Measurements from ENCODE around the gene ZNF681. TPM values are rescaled to one million over a fixed set of nuclear protein-coding genes. Genes with fewer than 3 reads are reported as not detected.

The ZNF681 gene
- total RNA-seq, 1 experiment from 2014 or later: 8.1 TPM

- H4K20me1 ChIP-seq (ENCODE audit: insufficient read depth, low read depth, low read length): no peaks in the 10 kb centered on the region
- no peak overlapping the region for H2AFZ ChIP-seq (ENCODE audit: low read length)
- no peak overlapping the region for H3K4me2 ChIP-seq (ENCODE audit: low read depth, low read length, poor library complexity, severe bottlenecking)
- DNase-seq: no peak
- no peak overlapping the region for H3K9ac ChIP-seq (ENCODE audit: low read length)
- H3K4me1 ChIP-seq (ENCODE audit: low read length): no peaks in the 10 kb centered on the region
- H3K4me3 ChIP-seq (ENCODE audit: low read length): no peak overlapping the region
- H3K9me3 ChIP-seq (ENCODE audit: low read length): 0 out of 2 replicates have a peak, but pooled peaks cover 4% of the 10 kb centered on the region
- H3K9me2 ChIP-seq (replicated peaks; ENCODE audit: insufficient read depth, low read length): no peaks in the 10 kb centered on the region
- no peaks in the 10 kb centered on the region for H3K27me3 ChIP-seq (ENCODE audit: low read length)
- peaks cover 22% of the 10 kb centered on the region for H3K36me3 ChIP-seq (ENCODE audit: insufficient read depth, low read length)
- H3K79me2 ChIP-seq (ENCODE audit: low read length): peaks cover 49% of the 10 kb centered on the region
- H3K27ac ChIP-seq (ENCODE audit: low read length): no peak overlapping the region
These were observed 34.1 kb upstream of the ZNF681 start for GRCh38 chr19:23792784-23793183.

GRCh38 chr19:23790641-23791488 is 32.2 kb upstream of the ZNF681 start:
- H4K20me1 ChIP-seq (ENCODE audit: insufficient read depth, low read depth, low read length): no peaks in the 10 kb centered on the region
- no peaks in the 10 kb centered on the region for H3K9me2 ChIP-seq (replicated peaks; ENCODE audit: insufficient read depth, low read length)
- no peaks in the 10 kb centered on the region for H3K4me1 ChIP-seq (ENCODE audit: low read length)
- H3K79me2 ChIP-seq (ENCODE audit: low read length): peaks cover 36% of the 10 kb centered on the region; the same call in 1 of the 2 replicates
- no peak overlapping the region for H3K4me3 ChIP-seq (ENCODE audit: low read length)
- no peak overlapping the region for H2AFZ ChIP-seq (ENCODE audit: low read length)
- DNase-seq: no peak
- H3K4me2 ChIP-seq (ENCODE audit: low read depth, low read length, poor library complexity, severe bottlenecking): no peak overlapping the region
- H3K27me3 ChIP-seq (ENCODE audit: low read length): no peaks in the 10 kb centered on the region
- no peak overlapping the region for H3K9ac ChIP-seq (ENCODE audit: low read length)
- H3K27ac ChIP-seq (ENCODE audit: low read length): no peak overlapping the region
- H3K9me3 ChIP-seq (ENCODE audit: low read length): no peaks in the 10 kb centered on the region
- peaks cover 31% of the 10 kb centered on the region for H3K36me3 ChIP-seq (ENCODE audit: insufficient read depth, low read length)

- Histone ChIP-seq H3K4me2 (ENCODE audit: low read depth, low read length, poor library complexity, severe bottlenecking) (no peak overlapping the region), H3K9ac (ENCODE audit: low read length) (no peak overlapping the region), H3K9me3 (ENCODE audit: low read length) (no peaks in the 10 kb centered on the region), H3K36me3 (ENCODE audit: insufficient read depth, low read length) (peaks cover 42% of the 10 kb centered on the region), H3K4me1 (ENCODE audit: low read length) (no peaks in the 10 kb centered on the region), H3K27me3 (ENCODE audit: low read length) (no peaks in the 10 kb centered on the region), H3K4me3 (ENCODE audit: low read length) (no peak overlapping the region), H4K20me1 (ENCODE audit: insufficient read depth, low read depth, low read length) (no peaks in the 10 kb centered on the region), H3K9me2 (replicated peaks; ENCODE audit: insufficient read depth, low read length) (no peaks in the 10 kb centered on the region), H3K27ac (ENCODE audit: low read length) (no peak overlapping the region), H2AFZ (ENCODE audit: low read length) (no peak overlapping the region), H3K79me2 (ENCODE audit: low read length) (peaks cover 29% of the 10 kb centered on the region; the same call in 1 of the 2 replicates)
- no peak for DNase-seq
These were observed 30.6 kb upstream of the ZNF681 start for GRCh38 chr19:23789246-23789645.

- Histone ChIP-seq H3K27ac (ENCODE audit: low read length) (no peak overlapping the region), H2AFZ (ENCODE audit: low read length) (no peak overlapping the region), H3K79me2 (ENCODE audit: low read length) (peaks cover 28% of the 10 kb centered on the region; the same call in 1 of the 2 replicates), H3K9me3 (ENCODE audit: low read length) (no peaks in the 10 kb centered on the region), H3K9ac (ENCODE audit: low read length) (no peak overlapping the region), H3K9me2 (replicated peaks; ENCODE audit: insufficient read depth, low read length) (no peaks in the 10 kb centered on the region), H3K27me3 (ENCODE audit: low read length) (no peaks in the 10 kb centered on the region), H3K36me3 (ENCODE audit: insufficient read depth, low read length) (peaks cover 49% of the 10 kb centered on the region), H3K4me1 (ENCODE audit: low read length) (no peaks in the 10 kb centered on the region), H3K4me2 (ENCODE audit: low read depth, low read length, poor library complexity, severe bottlenecking) (no peak overlapping the region), H3K4me3 (ENCODE audit: low read length) (no peak overlapping the region), H4K20me1 (ENCODE audit: insufficient read depth, low read depth, low read length) (no peaks in the 10 kb centered on the region)
- DNase-seq: no peak
These were observed 29.7 kb upstream of the ZNF681 start for GRCh38 chr19:23788411-23788810.

GRCh38 chr19:23787106-23787505 is 28.4 kb upstream of the ZNF681 start:
- Histone ChIP-seq H3K4me1 (ENCODE audit: low read length) (no peaks in the 10 kb centered on the region), H3K4me3 (ENCODE audit: low read length) (no peak overlapping the region), H2AFZ (ENCODE audit: low read length) (no peak overlapping the region), H3K9me2 (replicated peaks; ENCODE audit: insufficient read depth, low read length) (no peaks in the 10 kb centered on the region), H3K36me3 (ENCODE audit: insufficient read depth, low read length) (peaks cover 57% of the 10 kb centered on the region), H3K9ac (ENCODE audit: low read length) (no peak overlapping the region), H4K20me1 (ENCODE audit: insufficient read depth, low read depth, low read length) (no peaks in the 10 kb centered on the region), H3K79me2 (ENCODE audit: low read length) (peaks cover 27% of the 10 kb centered on the region; the same call in 1 of the 2 replicates), H3K27me3 (ENCODE audit: low read length) (no peaks in the 10 kb centered on the region), H3K4me2 (ENCODE audit: low read depth, low read length, poor library complexity, severe bottlenecking) (no peak overlapping the region), H3K9me3 (ENCODE audit: low read length) (no peaks in the 10 kb centered on the region), H3K27ac (ENCODE audit: low read length) (no peak overlapping the region)
- no peak for DNase-seq

GRCh38 chr19:23785982-23786381 is 27.3 kb upstream of the ZNF681 start:
- no peak overlapping the region for H3K9ac ChIP-seq (ENCODE audit: low read length)
- H3K27me3 ChIP-seq (ENCODE audit: low read length): no peaks in the 10 kb centered on the region
- no peaks in the 10 kb centered on the region for H3K9me2 ChIP-seq (replicated peaks; ENCODE audit: insufficient read depth, low read length)
- H3K9me3 ChIP-seq (ENCODE audit: low read length): no peaks in the 10 kb centered on the region
- no peak overlapping the region for H2AFZ ChIP-seq (ENCODE audit: low read length)
- H3K36me3 ChIP-seq (ENCODE audit: insufficient read depth, low read length): peaks cover 64% of the 10 kb centered on the region
- no peak overlapping the region for H3K4me3 ChIP-seq (ENCODE audit: low read length)
- no peaks in the 10 kb centered on the region for H3K4me1 ChIP-seq (ENCODE audit: low read length)
- no peak overlapping the region for H3K4me2 ChIP-seq (ENCODE audit: low read depth, low read length, poor library complexity, severe bottlenecking)
- DNase-seq: no peak
- H3K79me2 ChIP-seq (ENCODE audit: low read length): peaks cover 29% of the 10 kb centered on the region; the same call in 1 of the 2 replicates
- H3K27ac ChIP-seq (ENCODE audit: low read length): no peak overlapping the region
- H4K20me1 ChIP-seq (ENCODE audit: insufficient read depth, low read depth, low read length): no peaks in the 10 kb centered on the region

- peaks cover 30% of the 10 kb centered on the region for H3K79me2 ChIP-seq (ENCODE audit: low read length)
- no peak overlapping the region for H3K27ac ChIP-seq (ENCODE audit: low read length)
- peaks cover 70% of the 10 kb centered on the region for H3K36me3 ChIP-seq (ENCODE audit: insufficient read depth, low read length)
- H3K27me3 ChIP-seq (ENCODE audit: low read length): no peaks in the 10 kb centered on the region
- no peaks in the 10 kb centered on the region for H3K9me3 ChIP-seq (ENCODE audit: low read length)
- no peaks in the 10 kb centered on the region for H3K4me1 ChIP-seq (ENCODE audit: low read length)
- no peak overlapping the region for H3K4me2 ChIP-seq (ENCODE audit: low read depth, low read length, poor library complexity, severe bottlenecking)
- H3K9me2 ChIP-seq (replicated peaks; ENCODE audit: insufficient read depth, low read length): no peaks in the 10 kb centered on the region
- no peak overlapping the region for H3K9ac ChIP-seq (ENCODE audit: low read length)
- no peak for DNase-seq
- no peak overlapping the region for H3K4me3 ChIP-seq (ENCODE audit: low read length)
- no peak overlapping the region for H2AFZ ChIP-seq (ENCODE audit: low read length)
- H4K20me1 ChIP-seq (ENCODE audit: insufficient read depth, low read depth, low read length): no peaks in the 10 kb centered on the region
These were observed 25.6 kb upstream of the ZNF681 start for GRCh38 chr19:23784274-23784673.

GRCh38 chr19:23783636-23784035 is 24.9 kb upstream of the ZNF681 start:
- no peak overlapping the region for H2AFZ ChIP-seq (ENCODE audit: low read length)

More at GRCh38 chr19:23783636-23784035, 24.9 kb upstream of the ZNF681 start:
- no peak overlapping the region for H3K9ac ChIP-seq (ENCODE audit: low read length)
- H3K27me3 ChIP-seq (ENCODE audit: low read length): no peaks in the 10 kb centered on the region
- peaks cover 26% of the 10 kb centered on the region for H3K79me2 ChIP-seq (ENCODE audit: low read length)
- H3K4me1 ChIP-seq (ENCODE audit: low read length): no peaks in the 10 kb centered on the region
- no peaks in the 10 kb centered on the region for H3K9me3 ChIP-seq (ENCODE audit: low read length)
- no peak for DNase-seq
- H4K20me1 ChIP-seq (ENCODE audit: insufficient read depth, low read depth, low read length): no peaks in the 10 kb centered on the region
- H3K4me3 ChIP-seq (ENCODE audit: low read length): no peak overlapping the region
- H3K9me2 ChIP-seq (replicated peaks; ENCODE audit: insufficient read depth, low read length): no peaks in the 10 kb centered on the region
- H3K27ac ChIP-seq (ENCODE audit: low read length): no peak overlapping the region
- no peak overlapping the region for H3K4me2 ChIP-seq (ENCODE audit: low read depth, low read length, poor library complexity, severe bottlenecking)
- H3K36me3 ChIP-seq (ENCODE audit: insufficient read depth, low read length): peaks cover 73% of the 10 kb centered on the region

Data from Karpas-422 (cell line).